Panc1 (cell line): Measurements from ENCODE around the gene DTYMK. TPM values are rescaled to one million over a fixed set of nuclear protein-coding genes. Genes with fewer than 3 reads are reported as not detected.

Experiments
- ATAC-seq: fragments of 200-7000 bp; cut with Tn5 transposase; 2 replicates; pipeline ENCODE4 v1.9.1; 2020; ENCODE audit warnings: mild to moderate bottlenecking, moderate library complexity
- BruUV-seq: library from RNA; stranded (reverse); fragments of 400-500 nt; replicated peaks from 2 replicates; lab custom pipeline; 2021; lab: Mats Ljungman, UMichigan
- CTCF ChIA-PET: fragments of 300-600 bp; sonication (Branson Sonifier 250); formaldehyde crosslinking; loops from one replicate; lab custom pipeline; 2022; ENCODE audit warnings: antibody characterized with exemption; lab: Charles Lee
- POLR2A ChIA-PET: fragments of 300-600 bp; sonication (Branson Sonifier 250); formaldehyde crosslinking; loops from one replicate; lab custom pipeline; 2022; ENCODE audit warnings: antibody characterized with exemption; lab: Charles Lee
- DNase-seq: peaks from one replicate; pipeline ENCODE4 v3.0.0-alpha.2; 2010; ENCODE audit warnings: low read depth, low spot score
- H3K27ac ChIP-seq: 2 replicates; pipeline ENCODE4 v1.5.1; 2011; ENCODE audit warnings: mild to moderate bottlenecking, low read length, inconsistent platforms
- H3K27me3 ChIP-seq: fragments of 200-500 bp; sonication (Bioruptor generic); 2 replicates; pipeline ENCODE4 v1.6.0; 2014; ENCODE audit warnings: low read length, inconsistent platforms; ENCODE audit not compliant: control insufficient read depth, insufficient read depth
- H3K36me3 ChIP-seq: fragments of 200-500 bp; sonication (Bioruptor generic); 2 replicates; pipeline ENCODE4 v1.5.1; 2014; ENCODE audit warnings: inconsistent platforms, mild to moderate bottlenecking, low read length, moderate library complexity; ENCODE audit not compliant: control insufficient read depth, insufficient read depth
- H3K4me1 ChIP-seq: 2 replicates; pipeline ENCODE4 v1.5.1; 2011; ENCODE audit warnings: inconsistent platforms, mild to moderate bottlenecking, low read length, moderate library complexity; ENCODE audit not compliant: control insufficient read depth, insufficient read depth
- H3K4me3 ChIP-seq, 2 experiments: 2 replicates each; pipeline ENCODE4 v1.5.1; 2011 to 2012; ENCODE audit warnings: low read depth in 2 of 2, low read length in 2 of 2, mild to moderate bottlenecking in 2 of 2, inconsistent platforms in 1 of 2, moderate library complexity in 1 of 2
- H3K9me3 ChIP-seq: fragments of 200-500 bp; sonication (Bioruptor generic); 2 replicates; pipeline ENCODE4 v1.5.1; 2014; ENCODE audit warnings: low read depth, mild to moderate bottlenecking, inconsistent platforms, low read length, moderate library complexity; ENCODE audit not compliant: control insufficient read depth, insufficient read depth
- CTCF ChIP-seq: fragments of 450-650 bp; IDR thresholded peaks from 2 replicates; pipeline ENCODE4 v1.5.1; 2017; ENCODE audit warnings: mild to moderate bottlenecking
- POLR2AphosphoS5 ChIP-seq: IDR thresholded peaks from 2 replicates; pipeline ENCODE4 v1.6.1; 2012; ENCODE audit warnings: mild to moderate bottlenecking, low read depth, low read length, moderate library complexity
- REST ChIP-seq, 2 experiments: IDR thresholded peaks; 2 replicates each; pipeline ENCODE4 v1.6.1; 2011 to 2012; ENCODE audit warnings: low read depth in 2 of 2, control low read depth in 1 of 2, low read length in 1 of 2, mild to moderate bottlenecking in 1 of 2, moderate library complexity in 1 of 2; ENCODE audit not compliant: insufficient read depth in 1 of 2
- SIN3A ChIP-seq: IDR thresholded peaks from 2 replicates; pipeline ENCODE4 v1.6.1; 2012; ENCODE audit warnings: low read depth, mild to moderate bottlenecking, low read length, moderate library complexity, borderline replicate concordance; ENCODE audit not compliant: insufficient read depth
- TCF7L2 ChIP-seq: IDR thresholded peaks from 2 replicates; pipeline ENCODE4 v1.6.1; 2011; ENCODE audit warnings: mild to moderate bottlenecking, low read depth, low read length, inconsistent platforms
- in situ Hi-C: cut with HindIII; loops from 2 replicates; pipeline ENCODE4 v1.10.0; 2016; ENCODE audit warnings: low sequenced_read_pairs, low pct_unique_long_range_greater_than_20kb
- intact Hi-C: fragments of 100-400 bp; cut with micrococcal nuclease; formaldehyde crosslinking; loops from one replicate; pipeline ENCODE4 v1.10.0; 2022; ENCODE audit not compliant: unreplicated experiment
- total RNA-seq: library from RNA; stranded (reverse); gene quantifications from one replicate; pipeline ENCODE4 v1.2.1, GENCODE V29; 2021; ENCODE audit not compliant: unreplicated experiment

Gene DTYMK
- total RNA-seq, 1 experiment from 2014 or later, result 122 TPM

GRCh38 chr2:241659150-241659739, 27.4 kb downstream of the DTYMK start:
- DNase-seq, result peak; percentile 18
- no peaks in the 10 kb centered on the region for H3K9me3 ChIP-seq
- ChIA-PET POLR2A (no interaction called here), CTCF (interaction anchor here (0.5 to 0.7 kb wide), 4 partner anchors 146 to 583 kb away, joined by 3 to 5 read pairs (median 4); partner anchors contain the start of gene RTP5)
- H3K4me1 ChIP-seq, result no peaks in the 10 kb centered on the region
- BruUV-seq, result no TSS peak
- in situ Hi-C loops (no loop called here), intact Hi-C loops (no loop called here)
- peaks cover 3% of the 10 kb centered on the region for H3K36me3 ChIP-seq
- ATAC-seq, result peak; percentile 84
- H3K27me3 ChIP-seq, result no peaks in the 10 kb centered on the region
- H3K27ac ChIP-seq, result no peak overlapping the region
- TF ChIP-seq CTCF (peak; percentile 92), SIN3A (no peak)
- no peak overlapping the region for H3K4me3 ChIP-seq

GRCh38 chr2:241658296-241658695, 28.3 kb downstream of the DTYMK start:
- Histone ChIP-seq H3K4me1 (no peaks in the 10 kb centered on the region), H3K9me3 (no peaks in the 10 kb centered on the region), H3K4me3 (no peak overlapping the region), H3K27me3 (no peaks in the 10 kb centered on the region), H3K27ac (no peak overlapping the region), H3K36me3 (peaks cover 3% of the 10 kb centered on the region)
- DNase-seq, result no peak
- intact Hi-C loops, result no loop called here
- POLR2A ChIA-PET, result no interaction called here
- no peak for ATAC-seq
- BruUV-seq, result no TSS peak
- TF ChIP-seq TCF7L2, result no peak
- TF ChIP-seq SIN3A, result no peak
- no peak for TF ChIP-seq REST (IDR thresholded peaks at IDR 0.05; ENCODE audit: insufficient read depth in 1 of 2, low read depth in 2 of 2, low read length in 1 of 2)
- no peak for TF ChIP-seq CTCF
- TF ChIP-seq POLR2AphosphoS5, result no peak
- CTCF ChIA-PET, result interaction anchor here (0.5 to 0.7 kb wide), 3 partner anchors 146 to 256 kb away, joined by 3 to 4 read pairs (median 4); partner anchors contain the start of gene RTP5
- in situ Hi-C loops, result no loop called here
